H9 (cell line): ENCODE results near the gene MAPKAP1. TPM values are rescaled to one million over a fixed set of nuclear protein-coding genes. Genes with fewer than 3 reads are reported as not detected.

Source experiments
- DNase-seq: peaks from one replicate; pipeline ENCODE4 v3.0.0-alpha.2; 2017
- H2AFZ ChIP-seq: one replicate; pipeline ENCODE4 v1.6.1; 2013; ENCODE audit warnings: mild to moderate bottlenecking, low read length, control low read depth, moderate library complexity
- H2AK5ac ChIP-seq: 2 replicates; pipeline ENCODE4 v1.6.1; 2013; ENCODE audit warnings: low read length, control low read depth, mixed read lengths; ENCODE audit not compliant: insufficient read length
- H2BK120ac ChIP-seq: one replicate; pipeline ENCODE4 v1.6.1; 2013; ENCODE audit warnings: low read depth, mild to moderate bottlenecking, low read length, control low read depth, inconsistent platforms; ENCODE audit not compliant: poor library complexity, severe bottlenecking
- H2BK12ac ChIP-seq: 2 replicates; pipeline ENCODE4 v1.6.1; 2013; ENCODE audit warnings: low read length, control low read depth, mixed read lengths, low read depth; ENCODE audit not compliant: insufficient read length
- H2BK15ac ChIP-seq: 2 replicates; pipeline ENCODE4 v1.6.1; 2013; ENCODE audit warnings: low read depth, low read length, control low read depth
- H2BK20ac ChIP-seq: one replicate; pipeline ENCODE4 v1.6.1; 2013; ENCODE audit warnings: low read depth, mild to moderate bottlenecking, low read length, control low read depth, inconsistent platforms; ENCODE audit not compliant: poor library complexity, severe bottlenecking
- H2BK5ac ChIP-seq: 2 replicates; pipeline ENCODE4 v1.6.1; 2013; ENCODE audit warnings: low read length, control low read depth, mixed read lengths; ENCODE audit not compliant: insufficient read length
- H3K14ac ChIP-seq: 2 replicates; pipeline ENCODE4 v1.6.1; 2013; ENCODE audit warnings: low read length, control low read depth; ENCODE audit not compliant: insufficient read depth
- H3K18ac ChIP-seq: 2 replicates; pipeline ENCODE4 v1.6.1; 2013; ENCODE audit warnings: low read depth, mild to moderate bottlenecking, mixed read lengths, low read length, control low read depth; ENCODE audit not compliant: insufficient read length
- H3K23ac ChIP-seq: 2 replicates; pipeline ENCODE4 v1.6.1; 2013; ENCODE audit warnings: low read length, control low read depth, mixed read lengths, low read depth; ENCODE audit not compliant: insufficient read length
- H3K23me2 ChIP-seq: 2 replicates; pipeline ENCODE4 v1.6.1; 2013; ENCODE audit warnings: low read depth, mild to moderate bottlenecking, mixed read lengths, low read length, control low read depth; ENCODE audit not compliant: insufficient read length, poor library complexity, severe bottlenecking
- H3K27ac ChIP-seq: 2 replicates; pipeline ENCODE4 v1.5.1; 2013; ENCODE audit warnings: low read length, control low read depth, mixed read lengths, low read depth; ENCODE audit not compliant: insufficient read length
- H3K27me3 ChIP-seq: 2 replicates; pipeline ENCODE4 v1.6.1; 2013; ENCODE audit warnings: low read length, control low read depth, inconsistent platforms; ENCODE audit not compliant: insufficient read depth
- H3K4ac ChIP-seq: 2 replicates; pipeline ENCODE4 v1.6.1; 2013; ENCODE audit warnings: low read depth, mild to moderate bottlenecking, control low read depth, inconsistent platforms, low read length, moderate library complexity
- H3K4me1 ChIP-seq: 2 replicates; pipeline ENCODE4 v1.6.1; 2013; ENCODE audit warnings: low read length, control low read depth, inconsistent platforms; ENCODE audit not compliant: insufficient read depth
- H3K4me2 ChIP-seq: 2 replicates; pipeline ENCODE4 v1.6.1; 2013; ENCODE audit warnings: low read length, control low read depth, mixed read lengths; ENCODE audit not compliant: insufficient read length, insufficient read depth
- H3K56ac ChIP-seq: 2 replicates; pipeline ENCODE4 v1.6.1; 2013; ENCODE audit warnings: low read depth, mild to moderate bottlenecking, mixed read lengths, low read length, control low read depth; ENCODE audit not compliant: insufficient read length
- H3K79me1 ChIP-seq: 2 replicates; pipeline ENCODE4 v1.6.1; 2013; ENCODE audit warnings: low read depth, mild to moderate bottlenecking, moderate library complexity, low read length, control low read depth, inconsistent platforms; ENCODE audit not compliant: insufficient read depth, poor library complexity, severe bottlenecking
- H3K79me2 ChIP-seq: 2 replicates; pipeline ENCODE4 v1.6.1; 2013; ENCODE audit warnings: low read length, control low read depth, inconsistent platforms; ENCODE audit not compliant: insufficient read depth
- H3K9ac ChIP-seq: 2 replicates; pipeline ENCODE4 v1.6.1; 2013; ENCODE audit warnings: low read length, control low read depth, mixed read lengths; ENCODE audit not compliant: insufficient read length; ENCODE audit errors: extremely low read depth
- H3K9me3 ChIP-seq: one replicate; pipeline ENCODE4 v1.6.1; 2013; ENCODE audit warnings: low read depth, low read length, inconsistent platforms; ENCODE audit not compliant: control insufficient read depth
- H3T11ph ChIP-seq: one replicate; pipeline ENCODE4 v1.6.1; 2013; ENCODE audit warnings: mild to moderate bottlenecking, low read length, control low read depth, inconsistent platforms
- H4K20me1 ChIP-seq: one replicate; pipeline ENCODE4 v1.6.1; 2013; ENCODE audit not compliant: control insufficient read depth, insufficient read length, insufficient read depth
- H4K5ac ChIP-seq: 2 replicates; pipeline ENCODE4 v1.6.1; 2013; ENCODE audit warnings: low read depth, mild to moderate bottlenecking, mixed read lengths, low read length, control low read depth; ENCODE audit not compliant: insufficient read length
- H4K8ac ChIP-seq: replicated peaks from 2 replicates; pipeline ENCODE4 v1.6.1; 2013; ENCODE audit warnings: low read length, control low read depth, mixed read lengths, low read depth; ENCODE audit not compliant: insufficient read length
- H4K91ac ChIP-seq: 2 replicates; pipeline ENCODE4 v1.6.1; 2013; ENCODE audit warnings: low read depth, mild to moderate bottlenecking, moderate library complexity, mixed read lengths, low read length, control low read depth; ENCODE audit not compliant: insufficient read length
- H3K27ac Mint-ChIP-seq, 3 experiments: 2 replicates in 2 of 3; 3 replicates in 1 of 3; pipeline ENCODE4 v1.8.0; 2020 to 2021; ENCODE audit warnings: mixed read lengths in 3 of 3, mild to moderate bottlenecking in 1 of 3, moderate library complexity in 1 of 3
- H3K27me3 Mint-ChIP-seq: 2 replicates; pipeline ENCODE4 v1.8.0; 2021; ENCODE audit warnings: low read depth, mild to moderate bottlenecking, moderate library complexity, mixed read lengths
- H3K36me3 Mint-ChIP-seq, 3 experiments: 2 replicates in 2 of 3; 3 replicates in 1 of 3; pipeline ENCODE4 v1.8.0; 2020 to 2021; ENCODE audit warnings: low read depth in 3 of 3, mixed read lengths in 3 of 3; ENCODE audit not compliant: insufficient read depth in 1 of 3
- H3K4me1 Mint-ChIP-seq, 2 experiments: 2 replicates each; pipeline ENCODE4 v1.8.0; 2020; ENCODE audit warnings: mixed read lengths in 2 of 2
- H3K4me3 Mint-ChIP-seq, 2 experiments: 2 replicates in 1 of 2; 3 replicates in 1 of 2; pipeline ENCODE4 v1.8.0; 2020 to 2021; ENCODE audit warnings: mild to moderate bottlenecking in 2 of 2, mixed read lengths in 2 of 2, moderate library complexity in 1 of 2
- H3K9me3 Mint-ChIP-seq, 2 experiments: 2 replicates in 1 of 2; 3 replicates in 1 of 2; pipeline ENCODE4 v1.8.0; 2020; ENCODE audit warnings: mild to moderate bottlenecking in 2 of 2, mixed read lengths in 2 of 2, moderate library complexity in 1 of 2
- CTCF ChIP-seq: fragments of 200-600 bp; sonication (generic); conservative IDR thresholded peaks from 3 replicates; pipeline ENCODE4 v1.8.0; 2021; ENCODE audit warnings: antibody characterized with exemption, mild to moderate bottlenecking
- WGBS: extraction: QIAGEN DNeasy Blood & Tissue Kit; methylation state at CpG from one replicate; pipeline ENCODE4 v1.1.7; 2013; ENCODE audit warnings: missing lambda C conversion rate, low lambda C conversion rate, mixed read lengths; ENCODE audit not compliant: insufficient read length; ENCODE audit errors: extremely low coverage; 5-methylcytosine and 5-hydroxymethylcytosine counted together
- total RNA-seq: library from RNA; stranded (reverse); gene quantifications from 2 replicates; pipeline ENCODE4 v1.2.1, GENCODE V29; 2021

MAPKAP1 gene
- total RNA-seq, 1 experiment from 2014 or later: 97.0 TPM

GRCh38 chr9:125428060-125428901 lies 278.7 kb downstream of the MAPKAP1 start:
- no peak overlapping the region for H3K4me2 ChIP-seq
- H3K27ac ChIP-seq: no peak overlapping the region
- no peak overlapping the region for H3K9ac ChIP-seq
- no peak overlapping the region for H3K4me3 Mint-ChIP-seq
- H3K56ac ChIP-seq: no peak overlapping the region
- H3K4me1 ChIP-seq: no peaks in the 10 kb centered on the region; the same call in 1 of the 2 replicates
- WGBS: no CpG with 5 or more reads among the region's 10 CpGs
- H3K27ac Mint-ChIP-seq: no peak overlapping the region
- no peak overlapping the region for H3K23ac ChIP-seq
- H4K8ac ChIP-seq: no peak overlapping the region
- no peaks in the 10 kb centered on the region for H3K9me3 Mint-ChIP-seq
- no peak overlapping the region for H2BK15ac ChIP-seq
- no peak overlapping the region for H3K18ac ChIP-seq
- peak; percentile 80 for TF ChIP-seq CTCF
- DNase-seq: no peak
- no peak overlapping the region for H2AFZ ChIP-seq
- no peak overlapping the region for H2BK12ac ChIP-seq
- no peaks in the 10 kb centered on the region for H3K79me2 ChIP-seq
- no peaks in the 10 kb centered on the region for H3K9me3 ChIP-seq
- no peak overlapping the region for H3K14ac ChIP-seq
- H2BK20ac ChIP-seq: no peak overlapping the region
- no peak overlapping the region for H2BK120ac ChIP-seq
- no peak overlapping the region for H2AK5ac ChIP-seq
- H4K91ac ChIP-seq: no peak overlapping the region
- no peak overlapping the region for H2BK5ac ChIP-seq
- H3K4me1 Mint-ChIP-seq: peaks cover 4 to 8% of the 10 kb centered on the region in 2 experiments
- no peak overlapping the region for H3K4ac ChIP-seq
- H3K79me1 ChIP-seq: no peaks in the 10 kb centered on the region
- no peaks in the 10 kb centered on the region for H4K20me1 ChIP-seq
- H3T11ph ChIP-seq: no peak overlapping the region
- H4K5ac ChIP-seq: no peak overlapping the region
- peaks cover 2% of the 10 kb centered on the region for H3K23me2 ChIP-seq
- no peaks in the 10 kb centered on the region for H3K27me3 ChIP-seq
- H3K36me3 Mint-ChIP-seq: no peaks in the 10 kb centered on the region
- H3K27me3 Mint-ChIP-seq: no peaks in the 10 kb centered on the region; the same call in 1 of the 2 replicates
